ENCODE data around the gene ARID3C. TPM values are rescaled to one million over a fixed set of nuclear protein-coding genes. Genes with fewer than 3 reads are reported as not detected.

Gene ARID3C
- total RNA-seq, 5 donors from 2014 or later (not counting 1 experiment from before 2014, with no cell fraction given): 0.38 TPM; not detected in 4

DNA sequence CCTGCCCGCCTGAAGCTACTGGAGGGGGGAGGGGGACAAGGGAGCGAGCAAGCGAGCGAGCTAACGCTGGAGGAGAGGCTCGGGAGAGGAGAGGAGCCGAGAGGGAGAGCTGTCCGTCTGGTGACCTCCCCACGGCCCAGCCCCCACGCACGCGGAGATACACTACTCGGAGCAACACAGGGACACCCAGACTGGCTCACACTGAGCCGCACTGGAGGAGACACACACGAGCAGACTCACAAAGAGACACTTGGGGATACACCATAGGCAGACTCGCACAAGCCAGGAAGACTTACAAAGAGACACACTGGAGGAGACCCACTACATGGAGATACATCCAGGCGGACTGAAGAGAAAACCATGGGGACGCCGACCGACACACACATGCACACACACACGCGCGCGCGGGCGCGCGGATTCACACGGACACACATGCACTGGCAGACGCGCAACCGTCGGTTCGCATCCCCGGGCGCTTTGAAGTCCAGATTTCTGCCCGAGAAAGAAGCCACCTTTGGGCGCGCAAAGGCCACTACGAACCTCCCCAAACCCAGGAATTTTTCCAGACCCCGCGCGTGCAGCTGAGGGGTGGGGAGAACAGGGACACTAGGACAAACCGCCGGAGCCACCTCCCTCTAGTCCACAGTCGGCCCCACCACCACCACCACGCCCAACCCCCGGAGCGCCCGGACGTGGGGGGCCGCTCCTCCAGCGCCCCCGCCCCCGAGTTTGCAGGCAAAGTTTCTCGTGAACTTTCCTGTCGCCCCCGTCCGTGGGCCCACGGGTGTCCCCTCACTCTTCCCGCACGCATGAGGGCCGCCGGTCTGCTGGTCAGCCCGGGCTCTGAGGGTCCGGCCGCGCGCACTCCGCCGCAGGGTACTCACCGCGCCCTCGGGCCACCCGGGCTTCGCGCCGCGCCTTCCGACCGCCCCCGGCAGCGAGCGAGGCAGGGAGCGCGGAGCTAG lies 39.9 kb downstream of the ARID3C start:
- peaks cover 24 to 85% of the 10 kb centered on the region in 2 experiments for H3K27me3 ChIP-seq (replicated peaks in 1 of 2; ENCODE audit: control insufficient read depth in 2 of 2, extremely low read depth in 1 of 2, insufficient read depth in 2 of 2, low read length in 1 of 2)
- DNase-seq: no peak
- POLR2A ChIA-PET: no interaction called here

DNA sequence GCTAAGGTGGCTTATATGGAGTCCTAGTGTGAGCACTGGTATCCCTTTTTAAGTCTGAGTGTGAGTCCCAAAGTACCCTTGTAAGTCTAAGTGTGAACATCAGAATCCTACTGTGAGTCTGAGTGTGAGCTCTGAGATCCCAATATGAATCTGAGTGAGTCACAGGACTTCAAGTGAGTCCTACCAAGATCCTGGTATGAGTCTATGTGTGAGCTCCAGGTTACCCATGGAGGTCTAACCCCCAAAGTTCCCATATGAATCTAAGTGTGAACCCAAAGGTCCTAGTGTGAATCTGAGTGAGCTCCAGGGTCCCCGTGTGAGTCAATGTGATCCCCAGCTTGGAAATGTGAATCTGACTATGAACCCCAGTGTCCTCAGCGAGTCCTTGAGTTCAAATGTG lies 41.6 kb downstream of the ARID3C start:
- CTCF ChIA-PET: interaction anchor here in 1 of 2 donors (0.5 kb wide), 1 partner anchor 154 kb away, joined by 8 read pairs; no protein-coding TSS in a partner anchor
- ATAC-seq (replicated peaks in 1 of 4): no peak
- no peak overlapping the region for H3K4me3 ChIP-seq (ENCODE audit: control insufficient read depth in 1 of 2, extremely low read depth in 1 of 2, low read length in 1 of 2)
- Mint-ChIP-seq H3K4me3 (no peak overlapping the region), H3K4me1 (peaks cover 23 to 28% (median 25%) of the 10 kb centered on the region in 3 donors), H3K27ac (no peak overlapping the region), H3K27me3 (peaks cover 71 to 87% of the 10 kb centered on the region in 2 donors), H3K9me3 (no peaks in the 10 kb centered on the region), H3K36me3 (no peaks in the 10 kb centered on the region)
- WGBS (ENCODE audit: insufficient coverage): 26% methylated on average over 2 of the region's 2 CpGs
- H3K4me1 ChIP-seq (ENCODE audit: control insufficient read depth in 1 of 2, extremely low read depth in 1 of 2, insufficient read depth in 2 of 2, low read length in 2 of 2): peaks cover 0 to 32% of the 10 kb centered on the region in 2 experiments
- no peak overlapping the region for H3K27ac ChIP-seq (ENCODE audit: low read length)
- no peaks in the 10 kb centered on the region for H3K36me3 ChIP-seq (ENCODE audit: control insufficient read depth in 2 of 2, extremely low read depth in 1 of 2, insufficient read depth in 1 of 2, low read length in 1 of 2)
- DNase-seq: no peak
- POLR2A ChIA-PET: no interaction called here
- peaks cover 26 to 78% of the 10 kb centered on the region in 2 experiments for H3K27me3 ChIP-seq (replicated peaks in 1 of 2; ENCODE audit: control insufficient read depth in 2 of 2, extremely low read depth in 1 of 2, insufficient read depth in 2 of 2, low read length in 1 of 2)
- no peaks in the 10 kb centered on the region for H3K9me3 ChIP-seq

More for the DNA sequence above, 39.9 kb downstream of the ARID3C start:
- Histone ChIP-seq H3K4me1 (ENCODE audit: control insufficient read depth in 1 of 2, extremely low read depth in 1 of 2, insufficient read depth in 2 of 2, low read length in 2 of 2) (peaks cover 0 to 32% of the 10 kb centered on the region in 2 experiments), H3K9me3 (no peaks in the 10 kb centered on the region), H3K4me3 (ENCODE audit: control insufficient read depth in 1 of 2, extremely low read depth in 1 of 2, low read length in 1 of 2) (no peak overlapping the region), H3K27ac (ENCODE audit: low read length) (no peak overlapping the region), H3K36me3 (ENCODE audit: control insufficient read depth in 2 of 2, extremely low read depth in 1 of 2, insufficient read depth in 1 of 2, low read length in 1 of 2) (no peaks in the 10 kb centered on the region)
- CTCF ChIA-PET: interaction anchor here (0.7 to 1.4 kb wide), 2 partner anchors 13 to 15 kb away, joined by 3 read pairs; no protein-coding TSS in a partner anchor
- Mint-ChIP-seq H3K4me3 (peak overlapping the region; percentile 53 to 70 (median 66)), H3K27ac (peak overlapping the region in 1 of 2 donors; percentile 62), H3K9me3 (no peaks in the 10 kb centered on the region), H3K36me3 (no peaks in the 10 kb centered on the region), H3K4me1 (peaks cover 23 to 35% (median 31%) of the 10 kb centered on the region in 3 donors), H3K27me3 (peaks cover 69 to 88% of the 10 kb centered on the region in 2 donors)
- ATAC-seq (replicated peaks in 1 of 4): no peak
- 3% methylated on average over 58 of the region's 86 CpGs for WGBS (ENCODE audit: insufficient coverage)

DNA sequence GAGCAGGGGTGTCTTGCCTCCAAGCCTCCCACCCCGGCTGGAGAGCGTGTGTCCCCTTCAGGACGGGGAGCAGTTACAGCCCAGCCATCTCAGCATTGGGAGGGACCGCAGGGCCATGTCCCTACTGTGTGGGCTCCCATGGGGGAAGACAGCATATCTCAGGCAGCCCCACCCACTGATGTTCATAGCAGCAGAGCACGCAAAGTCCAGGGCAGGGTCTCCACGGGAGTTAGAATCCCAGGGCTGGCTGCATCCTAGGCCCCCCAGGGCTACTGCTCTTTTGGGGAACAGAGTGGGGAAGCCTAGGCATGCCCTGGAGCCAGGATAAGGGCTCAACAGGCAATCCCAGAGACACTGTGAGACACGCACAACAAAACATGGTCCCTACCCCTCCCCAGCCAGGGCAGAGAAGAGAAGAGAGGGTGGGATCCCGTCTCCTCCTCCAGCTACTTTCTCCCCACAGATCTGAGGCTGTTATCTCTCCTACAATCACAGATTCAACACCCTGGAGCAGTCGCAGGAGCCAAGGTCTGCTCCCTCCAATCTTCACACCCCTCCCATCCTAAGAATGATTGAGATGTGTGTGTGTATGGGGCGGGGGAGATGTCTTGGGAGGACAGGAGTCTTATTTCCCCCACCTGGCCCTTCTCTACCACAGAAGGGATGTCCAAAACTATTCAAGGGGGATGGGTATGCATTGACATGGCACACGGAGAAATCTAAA lies 42.8 kb downstream of the ARID3C start:
- Mint-ChIP-seq H3K9me3 (no peaks in the 10 kb centered on the region), H3K27me3 (peaks cover 74 to 83% of the 10 kb centered on the region in 2 donors), H3K4me1 (peaks cover 18 to 23% (median 20%) of the 10 kb centered on the region in 3 donors), H3K4me3 (no peak overlapping the region), H3K27ac (no peak overlapping the region), H3K36me3 (no peaks in the 10 kb centered on the region)
- 0% methylated on average over 5 of the region's 11 CpGs for WGBS (ENCODE audit: insufficient coverage)
- H3K4me3 ChIP-seq (ENCODE audit: control insufficient read depth in 1 of 2, extremely low read depth in 1 of 2, low read length in 1 of 2): no peak overlapping the region
- peaks cover 0 to 23% of the 10 kb centered on the region in 2 experiments for H3K4me1 ChIP-seq (ENCODE audit: control insufficient read depth in 1 of 2, extremely low read depth in 1 of 2, insufficient read depth in 2 of 2, low read length in 2 of 2)
- no peaks in the 10 kb centered on the region for H3K9me3 ChIP-seq
- H3K27me3 ChIP-seq (replicated peaks in 1 of 2; ENCODE audit: control insufficient read depth in 2 of 2, extremely low read depth in 1 of 2, insufficient read depth in 2 of 2, low read length in 1 of 2): peaks cover 26 to 68% of the 10 kb centered on the region in 2 experiments
- DNase-seq (no peak), ATAC-seq (replicated peaks in 1 of 4) (no peak)
- ChIA-PET CTCF (no interaction called here), POLR2A (interaction anchor here in 1 of 2 donors (0.5 kb wide), 1 partner anchor 1184 kb away, joined by 3 read pairs; no protein-coding TSS in a partner anchor)
- no peaks in the 10 kb centered on the region for H3K36me3 ChIP-seq (ENCODE audit: control insufficient read depth in 2 of 2, extremely low read depth in 1 of 2, insufficient read depth in 1 of 2, low read length in 1 of 2)
- H3K27ac ChIP-seq (ENCODE audit: low read length): no peak overlapping the region

GRCh38 chr9:34584970-34585369 lies 43.9 kb downstream of the ARID3C start:
- no peak overlapping the region for H3K27ac ChIP-seq (ENCODE audit: low read length)
- POLR2A ChIA-PET: no interaction called here
- DNase-seq (no peak), ATAC-seq (replicated peaks in 1 of 4) (no peak)
- H3K9me3 Mint-ChIP-seq: no peaks in the 10 kb centered on the region
- no peak overlapping the region for H3K4me3 ChIP-seq (ENCODE audit: control insufficient read depth in 1 of 2, extremely low read depth in 1 of 2, low read length in 1 of 2)
- no peaks in the 10 kb centered on the region for H3K9me3 ChIP-seq
- H3K36me3 ChIP-seq (ENCODE audit: control insufficient read depth in 2 of 2, extremely low read depth in 1 of 2, insufficient read depth in 1 of 2, low read length in 1 of 2): no peaks in the 10 kb centered on the region
- H3K27me3 Mint-ChIP-seq: peaks cover 78 to 83% of the 10 kb centered on the region in 2 donors
- CTCF ChIA-PET: interaction anchor here in 1 of 2 donors (0.7 kb wide), 1 partner anchor 17 kb away, joined by 3 read pairs; no protein-coding TSS in a partner anchor
- peaks cover 26 to 68% of the 10 kb centered on the region in 2 experiments for H3K27me3 ChIP-seq (replicated peaks in 1 of 2; ENCODE audit: control insufficient read depth in 2 of 2, extremely low read depth in 1 of 2, insufficient read depth in 2 of 2, low read length in 1 of 2)
- 56% methylated on average over 5 of the region's 5 CpGs for WGBS (ENCODE audit: insufficient coverage)
- no peak overlapping the region for H3K27ac Mint-ChIP-seq
- no peak overlapping the region for H3K4me3 Mint-ChIP-seq
- H3K4me1 Mint-ChIP-seq: peaks cover 11 to 12% (median 12%) of the 10 kb centered on the region in 3 donors
- H3K4me1 ChIP-seq (ENCODE audit: control insufficient read depth in 1 of 2, extremely low read depth in 1 of 2, insufficient read depth in 2 of 2, low read length in 2 of 2): peaks cover 0 to 11% of the 10 kb centered on the region in 2 experiments
- no peaks in the 10 kb centered on the region for H3K36me3 Mint-ChIP-seq

DNA sequence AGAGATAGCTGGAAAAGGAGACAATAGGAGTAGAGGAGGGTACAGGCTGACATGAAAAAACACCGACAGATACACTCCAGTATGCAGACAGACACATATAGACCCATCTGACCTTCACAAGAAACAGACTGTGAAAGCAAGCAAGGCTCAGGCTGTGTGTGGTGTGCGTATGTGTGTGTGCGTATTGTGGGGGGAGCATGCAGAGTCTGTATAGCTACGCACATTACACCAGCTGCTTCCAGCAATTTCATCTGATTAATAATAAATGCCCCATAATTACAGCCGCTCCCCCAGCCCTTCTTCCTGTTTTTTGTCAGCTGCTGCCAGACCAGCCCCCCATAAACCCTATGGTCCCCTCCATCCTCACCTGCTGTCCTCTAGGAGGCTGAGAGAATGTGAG lies 46.1 kb downstream of the ARID3C start:
- Histone ChIP-seq H3K27me3 (replicated peaks in 1 of 2; ENCODE audit: control insufficient read depth in 2 of 2, extremely low read depth in 1 of 2, insufficient read depth in 2 of 2, low read length in 1 of 2) (peaks cover 20 to 71% of the 10 kb centered on the region in 2 experiments), H3K4me3 (ENCODE audit: control insufficient read depth in 1 of 2, extremely low read depth in 1 of 2, low read length in 1 of 2) (no peak overlapping the region), H3K4me1 (ENCODE audit: control insufficient read depth in 1 of 2, extremely low read depth in 1 of 2, insufficient read depth in 2 of 2, low read length in 2 of 2) (peaks cover 0 to 9% of the 10 kb centered on the region in 2 experiments), H3K9me3 (no peaks in the 10 kb centered on the region), H3K27ac (ENCODE audit: low read length) (no peak overlapping the region), H3K36me3 (ENCODE audit: control insufficient read depth in 2 of 2, extremely low read depth in 1 of 2, insufficient read depth in 1 of 2, low read length in 1 of 2) (no peaks in the 10 kb centered on the region)
- no peak overlapping the region for H3K27ac Mint-ChIP-seq
- no CpG with 5 or more reads among the region's 5 CpGs for WGBS (ENCODE audit: insufficient coverage)
- H3K4me3 Mint-ChIP-seq: no peak overlapping the region
- no peak for DNase-seq
- ChIA-PET CTCF (interaction anchor here (0.6 to 0.7 kb wide), 5 partner anchors 8 to 1449 kb away, joined by 3 to 7 read pairs (median 5); no protein-coding TSS in a partner anchor), POLR2A (interaction anchor here in 1 of 2 donors (0.6 kb wide), 1 partner anchor 75 kb away, joined by 6 read pairs; no protein-coding TSS in a partner anchor)
- H3K27me3 Mint-ChIP-seq: peaks cover 77 to 82% of the 10 kb centered on the region in 2 donors
- ATAC-seq (replicated peaks in 1 of 4): no peak
- H3K36me3 Mint-ChIP-seq: no peaks in the 10 kb centered on the region
- no peaks in the 10 kb centered on the region for H3K9me3 Mint-ChIP-seq
- peaks cover 8 to 10% (median 9%) of the 10 kb centered on the region in 3 donors for H3K4me1 Mint-ChIP-seq

- Histone ChIP-seq H3K27ac (ENCODE audit: low read length) (no peak overlapping the region), H3K9me3 (no peaks in the 10 kb centered on the region), H3K4me3 (ENCODE audit: control insufficient read depth in 1 of 2, extremely low read depth in 1 of 2, low read length in 1 of 2) (no peak overlapping the region), H3K36me3 (ENCODE audit: control insufficient read depth in 2 of 2, extremely low read depth in 1 of 2, insufficient read depth in 1 of 2, low read length in 1 of 2) (no peaks in the 10 kb centered on the region), H3K4me1 (ENCODE audit: control insufficient read depth in 1 of 2, extremely low read depth in 1 of 2, insufficient read depth in 2 of 2, low read length in 2 of 2) (peaks cover 0 to 13% of the 10 kb centered on the region in 2 experiments), H3K27me3 (replicated peaks in 1 of 2; ENCODE audit: control insufficient read depth in 2 of 2, extremely low read depth in 1 of 2, insufficient read depth in 2 of 2, low read length in 1 of 2) (peaks cover 11 to 77% of the 10 kb centered on the region in 2 experiments)
- DNase-seq (no peak), ATAC-seq (replicated peaks in 1 of 4) (no peak)
- no peak overlapping the region for H3K27ac Mint-ChIP-seq
- peaks cover 71 to 81% of the 10 kb centered on the region in 2 donors for H3K27me3 Mint-ChIP-seq
- POLR2A ChIA-PET: no interaction called here
- no CpG with 5 or more reads among the region's 3 CpGs for WGBS (ENCODE audit: insufficient coverage)
- H3K36me3 Mint-ChIP-seq: no peaks in the 10 kb centered on the region
- CTCF ChIA-PET: no interaction called here
- no peaks in the 10 kb centered on the region for H3K9me3 Mint-ChIP-seq
- peaks cover 13 to 16% (median 15%) of the 10 kb centered on the region in 3 donors for H3K4me1 Mint-ChIP-seq
- no peak overlapping the region for H3K4me3 Mint-ChIP-seq
These were observed 47.5 kb downstream of the ARID3C start for GRCh38 chr9:34581318-34581717.

Measured in T-cell (primary cell).